ENCODE results near the gene DNAAF3. TPM values are rescaled to one million over a fixed set of nuclear protein-coding genes. Genes with fewer than 3 reads are reported as not detected.
A peak's percentile ranks its signal among the peaks of the same experiment; 100 is the strongest.

Gene DNAAF3
- polyA plus RNA-seq, 1 of the 3 experiments (the other 2 are of a cell fraction), result 2.4 TPM

- 94% methylated on average over 18 of the region's 20 CpGs for WGBS (ENCODE audit: low lambda C conversion rate)
Measured at GRCh38 chr19:55109527-55110291, 56.7 kb downstream of the DNAAF3 start.

More at GRCh38 chr19:55109527-55110291, 56.7 kb downstream of the DNAAF3 start:
- Histone ChIP-seq H3F3A (replicated peaks; ENCODE audit: insufficient read depth) (no peaks in the 10 kb centered on the region), H3K9me3 (no peaks in the 10 kb centered on the region), H3K9me2 (no peaks in the 10 kb centered on the region), H3K79me2 (ENCODE audit: insufficient read depth) (peaks cover 72% of the 10 kb centered on the region), H3K27me3 (ENCODE audit: insufficient read depth) (no peaks in the 10 kb centered on the region), H3K9ac (no peak overlapping the region), H4K20me1 (ENCODE audit: insufficient read depth) (peaks cover 47% of the 10 kb centered on the region), H2AFZ (ENCODE audit: low read depth) (no peak overlapping the region), H3K4me3 (ENCODE audit: low read depth in 2 of 2, low read length in 1 of 2) (no peak overlapping the region), H3K27ac (ENCODE audit: low read depth in 2 of 2, low read length in 1 of 2) (no peak overlapping the region), H3K4me2 (no peak overlapping the region), H3K36me3 (replicated peaks in 1 of 2; ENCODE audit: control insufficient read depth in 1 of 2, insufficient read depth in 2 of 2, low read length in 1 of 2) (peaks cover 7 to 13% of the 10 kb centered on the region in 2 experiments), H3K4me1 (ENCODE audit: control insufficient read depth in 1 of 2, insufficient read depth in 2 of 2, low read depth in 1 of 2, low read length in 1 of 2) (peaks cover 0 to 10% of the 10 kb centered on the region in 2 experiments; a peak in 1 of 4 replicates)
- DNase-seq, result peak; percentile 39
- TF ChIP-seq GABPA (IDR thresholded peaks at IDR 0.05; ENCODE audit: low read depth) (no peak), GATA2 (CRISPR knock-in tag; IDR thresholded peaks at IDR 0.05) (no peak), MAX (IDR thresholded peaks at IDR 0.05; ENCODE audit: low read depth) (no peak), CHD2 (IDR thresholded peaks at IDR 0.05; ENCODE audit: low read length, partially characterized antibody) (no peak), CTCF (IDR thresholded peaks at IDR 0.05) (no peak), NFIC (IDR thresholded peaks at IDR 0.05; ENCODE audit: borderline replicate concordance) (no peak), SIN3A (IDR thresholded peaks at IDR 0.05; ENCODE audit: borderline replicate concordance, low read depth, low read length) (no peak), MEF2A (IDR thresholded peaks at IDR 0.05; ENCODE audit: borderline replicate concordance, low read depth) (no peak), USF1 (IDR thresholded peaks at IDR 0.05; ENCODE audit: borderline replicate concordance, low read depth) (no peak), YY1 (IDR thresholded peaks at IDR 0.05; ENCODE audit: low read depth) (no peak), RFX5 (IDR thresholded peaks at IDR 0.05; ENCODE audit: low read length) (no peak), PBX3 (IDR thresholded peaks at IDR 0.05) (no peak), TCF12 (IDR thresholded peaks at IDR 0.05) (no peak), EZH2phosphoT487 (IDR thresholded peaks at IDR 0.05; ENCODE audit: borderline replicate concordance, low read depth) (no peak), POLR2AphosphoS5 (IDR thresholded peaks at IDR 0.05; ENCODE audit: low read depth, low read length) (no peak), IRF3 (IDR thresholded peaks at IDR 0.05; ENCODE audit: low read depth, low read length) (no peak), FOXM1 (IDR thresholded peaks at IDR 0.05; ENCODE audit: low read depth) (no peak), EP300 (IDR thresholded peaks at IDR 0.05; ENCODE audit: borderline replicate concordance in 1 of 2, low read depth in 1 of 2, low read length in 1 of 2) (no peak)
- POLR2A ChIA-PET, result no interaction called here
- CTCF ChIA-PET, result no interaction called here

Small RNAs within 50 kb of the gene (small RNA-seq; reads per million reads assigned to genes)
- 0 reads per million in 7 experiments for gene MIR7975
- gene RF01210, result 0 reads per million in 7 experiments

Other genes with a start within 250 kb of the DNAAF3 start
- gene NLRP7, start 219.1 kb downstream of the DNAAF3 start, polyA plus RNA-seq (2012; rRNA removed), result not detected in 2 replicates
- gene NLRP2, start 200.2 kb downstream of the DNAAF3 start, polyA plus RNA-seq (2012; rRNA removed), result 0.08 and 0.15 TPM in 2 replicates
- gene GP6, start 128.3 kb downstream of the DNAAF3 start, polyA plus RNA-seq (2012; rRNA removed), result 0.12 and 0.24 TPM in 2 replicates
- 8.9 and 9.6 TPM in 2 replicates for gene RDH13, start 103.5 kb downstream of the DNAAF3 start, polyA plus RNA-seq (2012; rRNA removed)
- gene EPS8L1, start 90.7 kb downstream of the DNAAF3 start, polyA plus RNA-seq (2012; rRNA removed), result 9.6 and 12.9 TPM in 2 replicates
- gene PPP1R12C, start 49.0 kb downstream of the DNAAF3 start, polyA plus RNA-seq (2012; rRNA removed), result 83.9 and 87.3 TPM in 2 replicates
- gene TNNT1, start 17.4 kb downstream of the DNAAF3 start, polyA plus RNA-seq (2012; rRNA removed), result 27.1 and 39.5 TPM in 2 replicates
- 9.1 and 11.4 TPM in 2 replicates for gene TNNI3, start 8.9 kb downstream of the DNAAF3 start, polyA plus RNA-seq (2012; rRNA removed)
- gene SYT5, start 13.7 kb upstream of the DNAAF3 start, polyA plus RNA-seq (2012; rRNA removed), result 0.21 and 0.39 TPM in 2 replicates
- 0.86 and 1.1 TPM in 2 replicates for gene PTPRH, start 42.9 kb upstream of the DNAAF3 start, polyA plus RNA-seq (2012; rRNA removed)
- 2.0 and 3.0 TPM in 2 replicates for gene TMEM86B, start 62.1 kb upstream of the DNAAF3 start, polyA plus RNA-seq (2012; rRNA removed)
- 44.9 and 47.8 TPM in 2 replicates for gene PPP6R1, start 92.4 kb upstream of the DNAAF3 start, polyA plus RNA-seq (2012; rRNA removed)
- gene HSPBP1, start 113.5 kb upstream of the DNAAF3 start, polyA plus RNA-seq (2012; rRNA removed), result 51.7 and 55.4 TPM in 2 replicates
- gene BRSK1, start 117.4 kb upstream of the DNAAF3 start, polyA plus RNA-seq (2012; rRNA removed), result 32.2 and 49.7 TPM in 2 replicates
- gene TMEM150B, start 158.7 kb upstream of the DNAAF3 start, polyA plus RNA-seq (2012; rRNA removed), result not detected in 2 replicates
- 14.0 and 14.4 TPM in 2 replicates for gene KMT5C, start 173.3 kb upstream of the DNAAF3 start, polyA plus RNA-seq (2012; rRNA removed)
- gene COX6B2, start 188.1 kb upstream of the DNAAF3 start, polyA plus RNA-seq (2012; rRNA removed), result 0.58 and 0.74 TPM in 2 replicates
- gene GARIN5B, start 196.6 kb upstream of the DNAAF3 start, polyA plus RNA-seq (2012; rRNA removed), result not detected in 2 replicates
- 13.2 and 16.1 TPM in 2 replicates for gene IL11, start 203.8 kb upstream of the DNAAF3 start, polyA plus RNA-seq (2012; rRNA removed)
- 0.77 and 0.91 TPM in 2 replicates for gene TMEM190, start 210.2 kb upstream of the DNAAF3 start, polyA plus RNA-seq (2012; rRNA removed)
- 0.08 and 0.12 TPM in 2 replicates for gene TMEM238, start 217.7 kb upstream of the DNAAF3 start, polyA plus RNA-seq (2012; rRNA removed)
- gene RPL28, start 219.3 kb upstream of the DNAAF3 start, polyA plus RNA-seq (2012; rRNA removed), result 2,297 and 2,368 TPM in 2 replicates
- 84.7 and 133 TPM in 2 replicates for gene UBE2S, start 241.2 kb upstream of the DNAAF3 start, polyA plus RNA-seq (2012; rRNA removed)